ENCODE data around the gene ZFAND3.

ZFAND3 gene

DNA sequence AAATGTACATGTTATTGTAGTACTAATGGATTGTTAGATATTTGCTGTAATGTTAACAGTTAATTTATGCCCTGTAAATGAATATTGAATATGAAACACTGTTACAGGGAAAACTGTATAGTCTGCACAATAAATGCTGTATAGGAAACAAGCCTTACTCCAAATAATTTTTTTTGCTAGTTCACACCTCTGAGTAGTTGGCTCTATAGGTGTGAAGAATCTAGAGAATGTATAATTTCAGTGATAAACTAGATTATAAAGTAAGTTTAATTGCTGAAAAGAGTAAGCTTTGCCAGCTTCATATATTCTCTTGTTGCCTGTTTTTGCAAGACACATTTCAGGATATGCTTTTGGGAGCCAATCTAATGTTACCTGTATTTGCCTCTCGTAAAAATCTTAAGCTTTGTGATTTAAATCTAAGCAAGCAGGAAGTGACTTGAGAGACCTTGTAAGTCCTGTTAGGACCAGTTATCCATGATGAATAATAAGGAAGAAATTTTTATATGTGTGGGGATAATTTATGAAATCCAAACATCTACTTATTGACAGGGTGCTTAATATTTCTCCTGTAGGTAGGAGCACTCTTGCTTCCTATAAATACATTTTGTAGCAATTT is 232.4 kb downstream of the ZFAND3 start:
- TF ChIP-seq, protein P1, sequence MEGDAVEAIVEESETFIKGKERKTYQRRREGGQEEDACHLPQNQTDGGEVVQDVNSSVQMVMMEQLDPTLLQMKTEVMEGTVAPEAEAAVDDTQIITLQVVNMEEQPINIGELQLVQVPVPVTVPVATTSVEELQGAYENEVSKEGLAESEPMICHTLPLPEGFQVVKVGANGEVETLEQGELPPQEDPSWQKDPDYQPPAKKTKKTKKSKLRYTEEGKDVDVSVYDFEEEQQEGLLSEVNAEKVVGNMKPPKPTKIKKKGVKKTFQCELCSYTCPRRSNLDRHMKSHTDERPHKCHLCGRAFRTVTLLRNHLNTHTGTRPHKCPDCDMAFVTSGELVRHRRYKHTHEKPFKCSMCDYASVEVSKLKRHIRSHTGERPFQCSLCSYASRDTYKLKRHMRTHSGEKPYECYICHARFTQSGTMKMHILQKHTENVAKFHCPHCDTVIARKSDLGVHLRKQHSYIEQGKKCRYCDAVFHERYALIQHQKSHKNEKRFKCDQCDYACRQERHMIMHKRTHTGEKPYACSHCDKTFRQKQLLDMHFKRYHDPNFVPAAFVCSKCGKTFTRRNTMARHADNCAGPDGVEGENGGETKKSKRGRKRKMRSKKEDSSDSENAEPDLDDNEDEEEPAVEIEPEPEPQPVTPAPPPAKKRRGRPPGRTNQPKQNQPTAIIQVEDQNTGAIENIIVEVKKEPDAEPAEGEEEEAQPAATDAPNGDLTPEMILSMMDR (conservative IDR thresholded peaks at IDR 0.05; ENCODE audit: low read depth, low read length): no peak
- no peak for DNase-seq (ENCODE audit: low read depth)
- no peak overlapping the region for H3K4me3 ChIP-seq (ENCODE audit: low read length)

DNA sequence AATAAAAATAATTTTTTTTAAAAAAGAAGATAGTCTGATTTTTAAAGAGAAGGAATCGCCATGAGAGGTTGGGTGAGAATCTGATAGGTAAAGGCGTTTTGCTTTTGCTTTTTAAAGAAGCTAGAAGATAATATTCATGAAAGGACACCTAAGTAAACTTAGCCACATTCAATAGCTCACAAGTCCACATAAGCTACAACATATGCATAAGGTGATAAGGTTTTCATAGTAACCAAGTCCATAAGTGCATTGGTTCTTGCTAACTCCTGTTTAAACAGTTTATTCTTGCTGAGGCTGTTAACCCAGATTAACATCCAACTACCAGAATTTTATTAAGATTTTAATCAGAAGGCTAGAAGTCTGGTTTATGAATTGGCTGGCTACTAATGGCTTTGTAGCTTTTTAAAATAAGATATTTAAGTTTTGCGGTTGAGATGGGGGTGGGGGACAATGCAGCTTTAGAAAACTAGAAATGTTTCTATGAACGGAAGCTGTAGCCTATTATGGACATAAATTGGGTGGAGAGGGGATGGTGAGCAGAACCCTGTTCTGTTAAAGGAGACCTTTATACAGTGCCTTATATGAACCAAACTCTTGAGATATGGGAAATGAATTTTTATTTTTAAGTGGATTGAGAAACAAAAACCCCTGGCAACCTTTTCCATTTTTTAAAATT is 235.1 kb downstream of the ZFAND3 start:
- no peak overlapping the region for H3K4me3 ChIP-seq (ENCODE audit: low read length)
- no peak for DNase-seq (ENCODE audit: low read depth)
- TF ChIP-seq, protein P1 (conservative IDR thresholded peaks at IDR 0.05; ENCODE audit: low read depth, low read length): no peak

DNA sequence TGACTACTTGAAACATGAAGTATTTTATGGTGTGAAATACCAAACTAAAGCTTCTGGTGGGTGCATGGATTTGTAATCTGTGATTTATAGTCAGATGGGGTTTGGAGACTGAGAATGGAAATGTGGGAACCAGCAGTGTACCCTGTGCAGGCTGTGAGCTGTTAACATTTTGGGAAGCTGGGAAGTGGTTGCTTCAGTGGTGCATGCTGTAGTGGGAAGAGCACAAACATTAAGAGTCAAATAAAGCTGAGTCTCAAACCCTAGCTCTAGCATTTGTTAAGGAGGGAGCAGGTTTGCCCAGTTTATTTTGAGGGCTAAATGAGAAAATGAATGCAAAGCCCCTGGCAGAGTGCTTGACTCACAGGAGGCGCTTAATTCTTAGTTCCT is 235.7 kb downstream of the ZFAND3 start:
- no peak overlapping the region for H3K4me3 ChIP-seq (ENCODE audit: low read length)
- TF ChIP-seq, protein P1 (conservative IDR thresholded peaks at IDR 0.05; ENCODE audit: low read depth, low read length): no peak
- no peak for DNase-seq (ENCODE audit: low read depth)

DNA sequence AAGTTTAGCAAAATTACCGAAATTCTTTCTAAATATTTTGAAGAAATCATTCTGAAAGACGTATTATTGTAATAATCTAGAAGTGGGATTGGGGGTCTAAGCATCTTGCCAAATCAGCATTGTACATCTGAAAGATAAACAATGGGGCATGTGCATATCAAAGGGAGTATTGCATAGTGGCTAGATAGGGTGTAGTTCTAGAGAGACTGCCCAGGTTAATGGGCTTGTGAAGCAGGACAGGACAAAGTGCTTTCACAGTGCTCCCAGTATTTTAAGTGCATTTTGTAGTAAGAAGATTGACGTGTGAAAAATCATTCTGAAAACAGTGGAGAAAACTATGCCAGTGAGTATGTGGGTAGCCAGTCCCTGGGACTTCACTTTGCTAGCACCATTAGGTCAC is 236.8 kb downstream of the ZFAND3 start:
- no peak overlapping the region for H3K4me3 ChIP-seq (ENCODE audit: low read length)
- TF ChIP-seq, protein P1 (conservative IDR thresholded peaks at IDR 0.05; ENCODE audit: low read depth, low read length): no peak
- DNase-seq (ENCODE audit: low read depth): no peak

DNA sequence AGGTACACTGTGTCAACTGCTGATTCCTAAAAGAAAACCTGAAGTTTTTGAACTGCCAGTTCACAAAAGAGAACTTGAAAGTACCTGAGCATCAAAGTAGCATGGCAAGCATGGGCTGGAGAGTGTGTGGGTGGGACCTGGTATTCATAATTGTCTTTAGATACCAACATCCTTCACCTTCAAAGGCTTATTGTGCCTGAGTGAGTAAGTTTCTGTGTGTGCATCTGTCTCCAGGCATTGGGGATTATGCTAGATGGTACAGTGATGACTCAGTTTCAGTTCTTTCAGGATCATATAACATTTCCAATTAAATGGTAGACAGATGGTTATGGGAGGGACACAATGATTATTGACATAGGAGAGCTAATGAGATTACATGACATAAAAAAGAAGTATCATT is 238.5 kb downstream of the ZFAND3 start:
- TF ChIP-seq, protein P1 (conservative IDR thresholded peaks at IDR 0.05; ENCODE audit: low read depth, low read length): no peak
- DNase-seq (ENCODE audit: low read depth): peak; percentile 53
- H3K4me3 ChIP-seq (ENCODE audit: low read length): no peak overlapping the region

GRCh38 chr6:38062066-38062465 is 242.5 kb downstream of the ZFAND3 start:
- TF ChIP-seq, protein P1 (conservative IDR thresholded peaks at IDR 0.05; ENCODE audit: low read depth, low read length): no peak
- H3K4me3 ChIP-seq (ENCODE audit: low read length): no peak overlapping the region
- no peak for DNase-seq (ENCODE audit: low read depth)

DNA sequence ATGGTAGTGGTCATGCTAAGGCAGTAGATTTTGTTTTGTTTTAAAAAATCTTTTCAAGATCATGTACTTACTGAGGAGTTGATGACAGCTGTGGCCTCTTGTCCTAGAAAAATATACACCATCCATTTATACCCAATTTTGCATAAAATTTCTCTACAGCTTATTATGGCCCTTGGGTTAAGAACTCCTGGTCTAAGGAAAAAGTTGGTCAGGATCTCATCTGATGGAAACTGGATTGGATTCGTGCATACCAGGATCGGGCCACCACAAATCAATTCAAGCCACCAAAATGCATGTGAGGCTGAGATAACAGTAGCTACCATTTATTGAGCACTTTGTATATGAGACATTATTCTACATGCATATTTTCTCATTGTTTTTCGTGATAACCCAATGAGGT is 244.4 kb downstream of the ZFAND3 start:
- no peak overlapping the region for H3K4me3 ChIP-seq (ENCODE audit: low read length)
- TF ChIP-seq, protein P1 (conservative IDR thresholded peaks at IDR 0.05; ENCODE audit: low read depth, low read length): no peak
- no peak for DNase-seq (ENCODE audit: low read depth)

Data from retinal pigment epithelial cell (primary cell).